Germinal center (tissue), 1 donor: ENCODE results near the gene SPACA9.

ENCODE experiments used
- DNase-seq: peaks from one replicate; pipeline ENCODE4 v3.0.0; 2012; ENCODE audit warnings: mixed read lengths, low spot score

The SPACA9 gene

DNA sequence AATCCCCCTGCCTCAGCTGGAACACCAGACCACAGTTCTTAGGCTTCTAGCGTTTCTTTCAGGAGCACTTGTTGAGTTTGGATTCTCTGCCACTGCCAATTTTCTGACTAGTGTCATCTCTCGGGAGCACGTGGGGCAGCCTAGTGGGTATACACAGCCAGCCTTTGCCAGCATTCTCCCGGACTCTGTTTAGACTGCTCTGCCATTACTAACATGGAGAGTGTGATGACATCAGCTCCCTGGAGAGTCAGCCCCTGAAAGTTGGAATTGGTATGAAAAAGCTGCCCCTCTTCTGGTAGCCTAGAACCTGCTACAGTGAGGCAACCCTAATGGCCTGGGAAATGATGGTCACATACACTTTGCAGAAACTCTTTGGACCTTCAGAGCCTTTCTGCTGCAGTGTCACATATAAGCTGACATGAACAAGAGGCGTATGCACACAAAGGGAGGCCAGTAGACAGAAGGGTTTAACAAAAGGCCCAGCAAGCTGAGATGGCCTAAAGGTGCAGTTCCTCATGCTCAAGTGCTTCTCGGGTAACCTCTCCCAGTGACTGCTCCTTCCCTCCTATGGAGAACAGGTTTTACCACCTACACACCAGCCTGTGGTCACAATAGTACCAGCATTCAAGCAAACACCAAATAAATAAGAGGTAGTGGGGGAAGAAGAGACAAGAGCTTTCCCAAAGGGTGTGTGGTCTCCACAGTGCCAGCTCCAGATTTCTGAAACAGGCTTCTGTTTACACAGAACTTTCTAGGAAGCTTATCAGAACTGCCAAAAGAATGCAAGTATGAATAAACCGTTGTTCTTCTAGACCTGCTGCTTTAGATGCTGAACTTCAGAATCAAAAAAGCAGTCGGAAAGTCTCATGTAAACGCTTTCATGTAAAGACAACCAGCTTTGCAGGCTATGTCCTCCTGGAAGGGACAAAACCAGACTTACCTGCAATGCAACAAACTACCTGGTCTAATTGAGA, 16.5 kb downstream of the SPACA9 start:
- DNase-seq = no peak

DNA sequence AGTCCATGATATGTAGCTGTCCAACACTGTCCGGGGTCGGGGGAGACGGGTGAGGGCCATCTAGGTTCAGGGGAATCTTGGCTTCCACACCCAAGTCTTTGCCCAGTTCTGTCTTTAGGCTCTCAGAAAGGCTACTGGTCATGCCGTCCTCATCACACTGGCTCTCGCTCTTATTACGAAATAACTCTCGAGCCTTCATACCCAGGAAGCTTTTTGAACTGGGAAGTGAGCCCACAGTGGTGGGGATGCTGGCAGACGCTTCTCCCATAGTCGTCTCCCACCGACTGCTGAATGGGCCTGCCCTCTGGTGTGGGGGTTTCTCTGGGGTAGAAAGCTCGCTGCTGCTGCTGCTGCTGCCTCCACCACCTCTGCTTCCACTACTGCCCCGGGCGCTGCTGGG, 17.6 kb downstream of the SPACA9 start:
- no peak for DNase-seq

DNA sequence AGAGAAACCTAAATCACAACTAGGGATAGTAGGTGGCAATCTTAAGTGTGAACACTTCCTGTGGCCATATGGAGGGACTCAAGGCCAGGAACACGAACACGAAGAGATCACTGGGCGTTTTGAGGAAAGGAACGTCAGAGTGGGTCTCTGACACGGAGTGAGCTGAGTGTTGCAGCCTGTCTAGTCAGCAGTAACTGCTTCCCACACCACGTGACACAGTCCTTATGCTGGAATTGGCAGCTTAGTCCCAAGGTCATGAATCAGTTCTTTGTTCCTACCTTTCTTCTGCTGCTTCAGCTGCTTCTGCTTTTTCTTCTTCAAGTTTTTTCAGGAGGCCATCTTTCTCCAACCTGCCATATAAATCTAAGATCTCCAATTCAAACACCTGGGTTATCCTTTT, 18.2 kb downstream of the SPACA9 start:
- DNase-seq = no peak

DNA sequence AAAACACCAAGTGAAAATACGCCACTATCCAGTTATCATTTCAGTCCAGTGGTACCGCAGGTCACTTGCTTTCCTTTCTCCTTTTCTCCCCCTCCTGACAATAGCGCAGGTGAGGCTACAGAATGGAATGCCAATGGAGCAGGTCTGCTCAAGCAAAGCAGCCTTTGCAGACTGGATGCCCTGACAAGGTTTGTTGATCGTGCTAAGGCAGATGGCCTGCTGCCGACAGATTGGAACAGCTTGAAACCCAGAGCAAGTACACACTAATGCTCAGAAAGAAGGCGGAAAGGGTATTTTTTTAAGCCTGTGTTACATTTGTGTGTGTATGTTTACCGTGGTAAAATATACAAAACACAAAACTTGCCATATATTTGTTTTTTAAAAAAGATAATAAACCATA, 19.4 kb downstream of the SPACA9 start:
- DNase-seq = no peak

DNA sequence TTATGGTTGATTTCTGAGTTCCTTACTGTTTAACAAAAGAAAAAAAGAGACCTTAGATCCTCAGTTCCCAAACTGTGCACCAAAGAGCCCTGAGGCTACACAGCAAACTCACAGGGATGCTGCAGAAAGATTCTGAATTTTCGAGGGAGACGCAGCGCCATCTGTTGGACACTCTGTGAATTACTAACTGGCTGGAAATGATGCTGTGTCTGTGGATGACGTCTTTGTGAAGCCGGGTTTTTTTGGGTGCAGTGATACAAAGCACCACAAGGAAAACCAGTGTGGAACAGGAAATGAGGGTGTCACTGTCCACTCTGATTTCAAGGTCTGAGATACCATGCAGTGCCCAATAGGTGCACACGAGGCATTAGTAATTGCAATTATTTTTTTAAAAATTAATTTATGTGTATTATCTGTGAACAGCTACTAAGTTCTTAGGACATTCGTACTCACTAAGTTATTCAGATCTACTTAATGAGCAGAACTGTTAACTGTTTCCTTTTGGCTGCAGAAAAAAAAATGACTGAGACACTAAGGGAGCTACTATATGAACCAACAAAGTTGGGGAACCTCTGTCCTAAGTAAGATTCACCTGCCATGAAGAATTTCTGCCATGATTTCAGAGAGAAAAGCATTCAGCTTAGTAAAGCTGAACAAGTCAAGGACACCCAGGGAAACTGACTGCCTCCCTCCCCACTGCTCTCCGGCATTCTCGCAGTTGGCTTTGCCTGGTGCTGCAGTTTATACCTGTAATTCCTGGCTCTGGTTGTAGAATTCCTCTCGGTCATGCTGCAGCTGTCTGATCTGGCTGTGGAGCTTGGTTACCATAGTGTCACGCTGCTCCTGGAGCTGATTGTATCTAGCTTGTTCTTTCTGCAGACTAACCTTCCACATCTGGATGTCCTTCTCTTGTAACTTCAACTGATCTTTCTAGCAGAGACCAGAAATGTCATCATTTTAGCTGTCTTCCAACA, 23.4 kb downstream of the SPACA9 start:
- DNase-seq = peak; percentile 89

DNA sequence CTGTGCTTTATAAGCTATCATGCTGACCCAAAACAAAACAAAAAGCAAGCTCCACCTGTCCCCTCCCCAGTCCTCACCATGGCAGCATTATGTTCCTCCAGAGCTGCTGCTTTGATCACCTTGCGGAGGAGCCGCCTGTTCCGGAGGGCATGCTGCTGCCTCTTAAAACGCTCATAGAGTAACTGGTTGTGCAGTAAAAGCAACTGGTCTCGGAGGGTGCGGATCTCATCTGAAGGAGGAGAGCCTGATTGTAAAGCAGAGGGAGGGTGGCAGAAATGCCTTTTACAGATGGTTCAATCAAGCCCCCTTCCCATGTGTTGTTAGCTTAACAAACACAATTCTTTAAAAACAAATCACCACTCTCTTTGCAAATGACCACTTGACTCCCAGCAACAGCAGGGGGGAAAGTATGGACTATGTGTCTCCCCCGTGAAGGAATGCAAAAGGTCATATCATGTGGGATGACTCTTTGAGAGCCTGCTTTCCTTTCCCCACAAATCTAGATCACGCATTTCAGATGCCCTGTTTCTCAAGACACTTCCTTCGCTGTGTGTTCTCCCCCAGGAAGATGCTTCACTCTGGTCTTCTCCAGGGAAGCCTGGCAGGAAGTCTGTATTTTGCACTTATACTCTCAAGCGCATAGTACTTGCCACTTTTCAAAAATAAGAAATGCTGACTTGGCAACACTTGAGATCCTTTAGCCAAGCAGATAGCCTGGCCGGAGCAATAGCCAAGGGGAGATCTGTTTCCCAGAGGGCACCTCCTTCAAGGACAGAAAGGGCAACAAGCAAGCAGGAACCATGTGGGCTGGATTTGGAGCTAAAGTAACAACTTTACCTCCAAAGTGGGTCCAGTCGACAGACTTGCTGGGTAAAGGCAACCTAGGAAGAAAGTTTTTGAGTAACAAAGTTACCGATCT, 25.1 kb downstream of the SPACA9 start:
- DNase-seq = no peak

DNA sequence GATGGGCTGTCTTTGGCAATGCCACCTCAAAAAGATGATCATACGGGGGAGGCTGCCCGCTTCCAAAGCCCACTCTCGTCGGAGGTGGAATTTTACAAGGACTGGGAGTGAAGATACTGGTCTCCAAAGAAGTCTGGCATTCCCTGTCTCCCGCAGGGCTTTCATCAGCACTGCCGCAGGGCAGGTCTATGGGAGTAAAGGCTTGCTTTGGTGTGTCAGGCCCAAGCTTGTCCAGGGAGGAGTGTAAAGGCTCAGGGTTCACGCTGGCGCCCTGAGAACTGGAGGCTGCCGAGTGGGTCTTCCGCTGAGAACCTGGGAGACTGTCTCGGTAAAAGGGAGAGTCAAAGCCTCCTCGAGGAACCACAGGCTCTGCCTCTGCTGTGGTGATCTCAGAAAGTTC, 27.0 kb downstream of the SPACA9 start:
- no peak for DNase-seq

DNA sequence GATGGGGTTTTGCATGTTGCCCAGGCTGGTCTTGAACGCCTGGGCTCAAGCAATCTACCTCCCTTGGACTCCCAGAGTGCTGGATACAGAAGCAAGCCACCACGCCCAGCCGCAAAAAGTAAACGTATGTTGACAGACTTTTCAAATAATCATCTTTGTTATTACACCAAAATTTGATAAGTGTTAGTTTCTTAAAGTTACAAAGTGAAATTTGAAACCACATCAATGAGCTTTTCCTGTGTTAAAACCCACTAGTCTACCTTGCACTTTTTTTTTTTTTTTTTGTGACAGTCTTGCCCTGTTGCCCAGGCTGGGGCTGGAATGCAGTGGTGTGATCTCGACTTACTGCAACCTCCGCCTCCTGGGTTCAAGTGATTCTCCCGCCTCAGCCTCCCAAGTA, 29.9 kb downstream of the SPACA9 start:
- DNase-seq = no peak

DNA sequence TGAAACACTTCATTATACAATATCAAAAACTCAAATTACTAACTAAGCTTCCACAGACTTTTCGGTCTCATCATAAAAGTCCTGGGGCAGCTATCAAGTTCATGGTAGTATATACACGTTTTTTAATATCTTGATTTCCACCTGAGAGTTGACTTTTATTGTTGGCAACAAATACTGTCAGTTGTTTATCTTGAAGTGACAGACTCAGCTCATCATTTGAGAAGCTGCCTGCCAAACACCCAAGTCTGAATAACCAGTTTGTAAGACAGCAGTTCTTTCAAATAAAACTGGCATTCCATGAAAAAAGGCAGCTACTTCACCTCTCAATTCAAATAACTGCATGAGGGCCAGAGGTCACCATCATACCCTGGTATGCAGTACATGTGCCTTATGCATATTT, 30.6 kb downstream of the SPACA9 start:
- DNase-seq = no peak

DNA sequence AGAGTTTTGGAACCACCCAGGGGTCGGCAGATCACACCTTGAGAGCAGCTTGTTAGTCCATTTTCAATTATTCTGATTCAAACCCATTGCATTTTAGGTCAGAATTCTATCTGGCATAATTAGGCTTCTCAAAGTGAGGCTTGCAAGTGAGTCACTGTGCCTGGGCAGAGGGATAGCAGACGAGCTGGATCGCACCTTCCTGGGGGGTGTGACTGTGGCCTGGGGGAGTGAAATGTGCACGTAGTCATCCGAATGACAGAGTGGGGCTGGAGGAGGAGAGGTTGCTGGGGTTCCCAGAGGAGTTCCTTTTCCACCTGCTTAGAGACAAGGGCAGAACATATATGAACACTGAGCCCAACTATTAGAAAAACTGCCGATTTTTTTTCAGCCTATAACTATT, 31.7 kb downstream of the SPACA9 start:
- no peak for DNase-seq

DNA sequence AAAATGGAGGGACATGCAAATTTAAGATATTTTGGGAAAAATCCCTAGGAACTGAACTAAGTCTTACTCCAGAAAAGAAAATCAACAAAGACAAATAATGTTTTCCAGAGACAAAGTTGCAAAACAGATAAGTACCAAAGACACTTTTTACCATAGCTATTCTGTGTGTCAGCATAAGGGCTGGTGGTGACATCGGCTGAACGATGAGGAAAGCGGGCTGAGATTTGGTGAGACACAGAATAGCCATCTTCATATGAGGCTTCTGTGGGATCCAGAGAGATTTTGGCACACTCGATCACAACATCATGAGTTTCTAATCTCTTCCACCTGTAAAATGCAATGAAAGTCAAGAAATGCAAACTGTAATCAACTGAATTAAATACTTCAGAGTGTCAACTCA, 33.4 kb downstream of the SPACA9 start:
- DNase-seq = no peak

DNA sequence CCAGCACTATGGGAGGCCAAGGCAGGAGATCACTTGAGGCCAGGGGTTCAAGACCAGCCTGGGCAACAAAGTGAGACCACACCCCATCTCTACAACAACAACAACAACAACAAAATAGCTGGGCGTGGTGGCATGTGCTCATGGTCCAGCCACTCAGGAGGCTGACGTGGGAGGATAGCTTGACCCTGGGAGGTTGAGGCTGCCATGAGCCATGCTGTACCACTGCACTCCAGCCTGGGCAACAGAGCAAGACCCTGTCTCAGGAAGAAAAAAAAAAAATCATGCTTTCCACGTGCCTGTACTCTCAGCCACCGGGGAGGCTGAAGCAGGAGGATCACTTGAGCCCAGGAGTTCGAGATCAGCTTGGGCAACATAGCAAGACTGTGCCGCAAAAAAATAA, 36.2 kb downstream of the SPACA9 start:
- DNase-seq = no peak

DNA sequence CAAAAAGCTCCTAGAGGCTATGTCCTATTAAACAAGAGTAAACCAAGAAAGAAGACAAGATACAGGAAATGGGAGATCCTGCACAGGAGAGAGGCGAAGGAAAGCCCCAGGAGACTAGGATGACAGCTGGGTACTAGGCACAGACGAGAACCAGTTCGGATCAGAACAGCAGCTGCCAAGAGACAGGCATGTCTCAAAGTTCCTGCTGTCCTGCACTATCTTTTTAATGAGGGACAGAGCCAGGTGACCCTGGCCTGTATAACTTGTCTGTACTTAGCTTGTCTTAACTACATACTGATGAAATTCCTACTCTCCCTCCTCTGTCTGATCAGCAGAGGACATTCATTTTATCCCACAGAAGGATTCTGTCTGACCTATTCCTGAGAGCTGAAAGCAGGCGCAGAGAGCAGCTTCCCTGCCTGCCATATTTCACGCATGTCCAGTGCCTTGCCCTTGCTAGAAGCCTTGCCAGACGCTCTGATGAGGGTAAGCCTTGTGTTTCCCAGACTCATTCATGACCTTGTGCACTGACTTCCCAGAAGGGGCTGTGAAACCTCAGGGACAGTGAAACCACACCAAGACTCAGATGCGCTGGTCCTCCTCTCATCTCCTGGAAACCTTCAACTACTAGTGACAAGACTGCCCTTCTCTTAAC, 41.0 kb downstream of the SPACA9 start:
- no peak for DNase-seq

DNA sequence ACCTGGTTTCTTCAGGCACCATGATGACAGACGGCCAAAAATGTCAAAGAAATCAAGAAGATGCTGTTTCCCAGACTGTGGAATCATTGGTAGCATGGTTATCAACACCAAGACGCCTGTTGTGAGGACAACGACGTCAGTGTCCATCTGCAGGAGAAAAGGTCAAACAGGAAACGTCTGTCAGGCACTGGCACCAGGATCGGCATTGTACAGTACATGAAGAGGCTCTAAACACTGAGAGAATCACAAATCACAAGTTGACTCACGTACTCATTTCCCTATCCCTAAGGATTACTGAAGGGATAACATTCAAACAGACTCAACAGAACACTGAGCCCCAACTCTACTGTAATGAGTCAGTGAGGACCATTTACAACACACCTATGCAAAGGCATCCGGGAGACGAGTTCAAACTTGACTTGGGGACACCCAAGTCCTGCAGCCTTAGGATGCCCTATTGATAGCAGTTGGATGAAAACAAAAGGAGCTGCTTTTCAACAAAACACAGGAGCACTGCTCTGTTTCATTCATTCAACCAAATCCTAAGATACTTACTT, 44.7 kb downstream of the SPACA9 start:
- no peak for DNase-seq

DNA sequence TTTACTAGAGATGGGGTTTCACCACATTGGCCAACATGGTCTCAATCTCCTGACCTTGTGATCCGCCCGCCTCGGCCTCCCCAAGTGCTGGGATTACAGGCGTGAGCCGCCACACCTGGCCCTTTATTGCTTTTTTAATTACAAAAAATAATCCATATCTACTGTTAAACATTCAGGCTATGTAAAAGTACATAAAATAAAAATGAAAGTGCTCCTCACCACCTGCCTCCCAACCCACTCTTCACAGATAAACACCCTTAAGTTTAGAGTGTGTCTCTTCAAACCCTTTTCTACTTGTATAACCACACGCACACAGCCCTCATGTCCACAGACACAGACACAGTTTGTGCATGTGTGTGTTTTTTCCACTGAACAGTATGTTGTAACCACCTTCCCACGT, 49.0 kb downstream of the SPACA9 start:
- DNase-seq = no peak

DNA sequence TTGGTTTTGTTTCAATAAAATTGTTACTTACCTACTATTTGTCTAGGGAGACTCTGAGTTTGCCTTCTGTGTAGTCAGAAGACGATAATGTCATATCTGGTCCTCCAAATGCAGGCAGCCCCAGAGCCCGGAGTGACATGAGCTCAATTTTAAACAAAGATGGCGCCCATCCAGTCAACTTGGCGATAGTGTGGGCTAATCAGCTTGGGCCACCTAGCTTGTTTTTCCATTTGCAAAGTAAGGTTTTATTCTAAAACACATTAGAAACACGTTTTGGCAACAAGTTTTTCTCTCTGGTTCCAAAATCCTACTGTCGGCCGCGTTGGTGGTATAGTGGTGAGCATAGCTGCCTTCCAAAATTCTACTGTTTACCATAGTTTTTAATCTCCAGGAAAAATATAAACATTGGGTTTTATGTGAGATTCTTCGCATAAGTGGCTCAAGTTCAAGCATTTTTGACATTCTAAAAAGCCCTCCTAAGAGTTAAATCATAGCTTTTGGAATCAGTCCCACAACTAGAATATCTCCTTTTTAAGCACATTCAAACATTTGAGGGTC, 52.6 kb downstream of the SPACA9 start:
- DNase-seq = no peak

DNA sequence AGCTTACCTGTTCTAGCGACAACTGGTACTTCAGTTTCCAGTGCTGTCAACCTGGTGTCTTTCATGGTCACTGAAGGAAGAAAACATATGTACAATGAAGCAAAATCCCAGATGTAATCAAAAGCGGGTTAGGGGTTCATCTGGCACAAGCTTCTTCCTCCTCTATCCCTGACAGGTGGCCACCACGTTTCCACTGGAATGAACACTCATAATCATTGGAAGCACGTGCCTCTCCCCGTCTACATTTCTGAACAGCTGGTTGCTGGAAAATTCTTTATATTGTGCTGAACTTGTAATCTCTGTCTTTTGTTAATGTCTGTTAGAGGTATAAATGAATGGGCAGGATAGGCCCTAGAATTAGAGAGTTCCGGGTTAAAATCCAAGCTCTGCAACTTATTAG, 56.3 kb downstream of the SPACA9 start:
- DNase-seq = no peak

DNA sequence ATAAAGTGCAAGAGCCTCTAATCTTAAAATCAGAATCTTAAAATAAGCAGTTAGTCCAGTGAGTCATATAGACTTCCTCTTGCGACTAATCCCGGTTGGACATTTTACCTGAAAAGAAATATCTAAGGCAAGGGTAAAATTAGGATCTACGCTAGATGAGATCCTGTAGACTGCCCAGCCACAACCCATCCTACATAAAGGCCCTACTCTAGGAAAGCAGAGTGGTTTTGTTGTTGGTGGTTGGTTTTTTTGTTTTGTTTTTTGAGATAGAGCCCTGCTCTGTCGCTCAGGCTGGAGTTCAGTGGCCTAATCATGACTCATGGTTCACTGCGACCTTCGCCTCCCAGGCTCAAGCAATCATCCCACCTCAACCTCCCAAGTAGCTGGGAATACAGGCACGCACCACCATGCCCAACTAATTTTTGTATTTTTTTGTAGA, 58.8 kb downstream of the SPACA9 start:
- no peak for DNase-seq

DNA sequence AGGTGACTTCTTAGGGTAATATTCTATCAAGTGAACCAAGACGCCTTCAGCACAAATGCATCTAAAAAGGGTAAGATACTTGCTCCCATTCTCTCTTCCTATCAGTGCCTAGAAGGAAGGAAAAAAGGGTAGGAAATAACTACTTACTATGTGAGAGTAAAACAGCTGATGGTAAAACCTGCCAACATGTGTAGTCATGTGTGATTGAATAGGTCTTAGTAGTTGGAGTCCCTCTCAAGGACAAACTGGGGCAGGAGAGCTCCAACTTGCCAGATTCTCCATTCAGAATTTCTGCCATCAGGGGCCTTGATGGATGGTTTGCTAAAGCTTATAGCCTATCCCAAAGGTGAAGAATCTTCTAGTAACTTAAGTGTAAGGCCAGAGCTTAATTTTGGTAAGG, 60.5 kb downstream of the SPACA9 start:
- DNase-seq = no peak
